Activated CD8-positive, alpha-beta T cell treated with anti-CD3 and anti-CD28 coated beads for 36 hours (primary cell): Measurements from ENCODE around the gene CDK15. TPM values are rescaled to one million over a fixed set of nuclear protein-coding genes. Genes with fewer than 3 reads are reported as not detected.

ENCODE experiments used
- ATAC-seq: fragments of 200-7000 bp; cut with Tn5 transposase; one replicate; pipeline ENCODE4 v1.10.0; 2021; ENCODE audit warnings: mild to moderate bottlenecking, moderate library complexity
- CTCF ChIA-PET: fragments of 350-600 bp; sonication (Branson Sonifier 250); formaldehyde crosslinking; loops from one replicate; lab custom pipeline; 2021; ENCODE audit warnings: antibody characterized with exemption; lab: Charles Lee
- POLR2A ChIA-PET: fragments of 350-600 bp; sonication (Branson Sonifier 250); formaldehyde crosslinking; loops from one replicate; lab custom pipeline; 2021; ENCODE audit warnings: antibody characterized with exemption; lab: Charles Lee
- DNase-seq: peaks from one replicate; pipeline ENCODE4 v3.0.0-alpha.2; 2020
- H3K27ac Mint-ChIP-seq: one replicate; pipeline ENCODE4 v1.8.0; 2021; ENCODE audit warnings: mild to moderate bottlenecking, mixed read lengths
- H3K27me3 Mint-ChIP-seq: one replicate; pipeline ENCODE4 v1.8.0; 2021; ENCODE audit warnings: mixed read lengths
- H3K36me3 Mint-ChIP-seq: one replicate; pipeline ENCODE4 v1.8.0; 2021; ENCODE audit warnings: low read depth, mixed read lengths
- H3K4me1 Mint-ChIP-seq: one replicate; pipeline ENCODE4 v1.8.0; 2021; ENCODE audit warnings: low read depth, mixed read lengths
- H3K4me3 Mint-ChIP-seq: one replicate; pipeline ENCODE4 v1.8.0; 2021; ENCODE audit warnings: mild to moderate bottlenecking, moderate library complexity, mixed read lengths
- H3K9me3 Mint-ChIP-seq: one replicate; pipeline ENCODE4 v1.8.0; 2021; ENCODE audit warnings: mixed read lengths
- intact Hi-C: fragments of 100-400 bp; cut with micrococcal nuclease; formaldehyde crosslinking; loops from one replicate; pipeline ENCODE4 v1.10.0; 2022
- total RNA-seq, 2 experiments: library from RNA; stranded (reverse); gene quantifications; one replicate each; pipeline ENCODE4 v1.2.3, GENCODE V29; 2021
- TF ChIP-seq, protein P1 (sequence below): fragments of 200-600 bp; IDR thresholded peaks from one replicate; pipeline ENCODE4 v1.8.0; 2022; ENCODE audit warnings: antibody characterized with exemption, mild to moderate bottlenecking

Gene CDK15
- total RNA-seq, 2 experiments from 2014 or later: not detected

GRCh38 chr2:201892516-201892915, 86.2 kb downstream of the CDK15 start:
- TF ChIP-seq, protein P1, sequence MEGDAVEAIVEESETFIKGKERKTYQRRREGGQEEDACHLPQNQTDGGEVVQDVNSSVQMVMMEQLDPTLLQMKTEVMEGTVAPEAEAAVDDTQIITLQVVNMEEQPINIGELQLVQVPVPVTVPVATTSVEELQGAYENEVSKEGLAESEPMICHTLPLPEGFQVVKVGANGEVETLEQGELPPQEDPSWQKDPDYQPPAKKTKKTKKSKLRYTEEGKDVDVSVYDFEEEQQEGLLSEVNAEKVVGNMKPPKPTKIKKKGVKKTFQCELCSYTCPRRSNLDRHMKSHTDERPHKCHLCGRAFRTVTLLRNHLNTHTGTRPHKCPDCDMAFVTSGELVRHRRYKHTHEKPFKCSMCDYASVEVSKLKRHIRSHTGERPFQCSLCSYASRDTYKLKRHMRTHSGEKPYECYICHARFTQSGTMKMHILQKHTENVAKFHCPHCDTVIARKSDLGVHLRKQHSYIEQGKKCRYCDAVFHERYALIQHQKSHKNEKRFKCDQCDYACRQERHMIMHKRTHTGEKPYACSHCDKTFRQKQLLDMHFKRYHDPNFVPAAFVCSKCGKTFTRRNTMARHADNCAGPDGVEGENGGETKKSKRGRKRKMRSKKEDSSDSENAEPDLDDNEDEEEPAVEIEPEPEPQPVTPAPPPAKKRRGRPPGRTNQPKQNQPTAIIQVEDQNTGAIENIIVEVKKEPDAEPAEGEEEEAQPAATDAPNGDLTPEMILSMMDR: no peak
- Mint-ChIP-seq H3K9me3 (no peaks in the 10 kb centered on the region), H3K4me1 (no peaks in the 10 kb centered on the region), H3K27ac (no peak overlapping the region), H3K27me3 (peaks cover 11% of the 10 kb centered on the region), H3K36me3 (no peaks in the 10 kb centered on the region), H3K4me3 (no peak overlapping the region)
- intact Hi-C loops: no loop called here
- ATAC-seq (no peak), DNase-seq (no peak)
- ChIA-PET CTCF (interaction anchor here (0.6 to 0.9 kb wide), 2 partner anchors 32 to 41 kb away, joined by 3 read pairs; no protein-coding TSS in a partner anchor), POLR2A (no interaction called here)

DNA sequence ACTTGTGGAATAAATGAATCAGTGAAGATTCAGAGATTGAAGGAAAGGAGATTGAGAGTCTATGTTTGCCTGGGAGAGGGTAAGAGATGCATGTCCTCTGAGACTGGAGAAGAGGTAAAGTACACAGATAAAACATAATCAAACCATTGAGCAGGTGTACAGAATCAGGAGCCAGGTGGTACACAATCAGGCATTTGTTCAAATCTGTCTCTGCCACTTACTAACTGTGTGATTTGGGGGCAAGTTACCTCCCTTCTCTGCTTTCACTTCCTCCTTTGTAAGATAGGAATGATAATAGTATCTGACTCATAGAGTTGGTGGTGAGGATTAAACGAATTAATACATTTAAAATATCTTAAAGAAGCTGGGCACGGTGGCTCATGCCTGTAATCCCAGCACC, 94.0 kb downstream of the CDK15 start:
- no peaks in the 10 kb centered on the region for H3K9me3 Mint-ChIP-seq
- POLR2A ChIA-PET: no interaction called here
- ATAC-seq: no peak

GRCh38 chr2:201901786-201902185, 95.4 kb downstream of the CDK15 start:
- peak; percentile 16 for DNase-seq
- no peaks in the 10 kb centered on the region for H3K4me1 Mint-ChIP-seq
- H3K27me3 Mint-ChIP-seq: peaks cover 17% of the 10 kb centered on the region
- no peaks in the 10 kb centered on the region for H3K9me3 Mint-ChIP-seq
- peak; percentile 53 for ATAC-seq
- TF ChIP-seq, protein P1: no peak
- POLR2A ChIA-PET: no interaction called here
- no peaks in the 10 kb centered on the region for H3K36me3 Mint-ChIP-seq
- CTCF ChIA-PET: no interaction called here
- H3K4me3 Mint-ChIP-seq: peak overlapping the region; percentile 44
- intact Hi-C loops: no loop called here
- H3K27ac Mint-ChIP-seq: peak overlapping the region; percentile 11

More for the DNA sequence above, 94.0 kb downstream of the CDK15 start:
- Mint-ChIP-seq H3K4me1 (no peaks in the 10 kb centered on the region), H3K27ac (no peak overlapping the region), H3K4me3 (no peak overlapping the region), H3K27me3 (peaks cover 14% of the 10 kb centered on the region), H3K36me3 (no peaks in the 10 kb centered on the region)
- CTCF ChIA-PET: no interaction called here
- TF ChIP-seq, protein P1: no peak
- intact Hi-C loops: no loop called here
- DNase-seq: no peak

DNA sequence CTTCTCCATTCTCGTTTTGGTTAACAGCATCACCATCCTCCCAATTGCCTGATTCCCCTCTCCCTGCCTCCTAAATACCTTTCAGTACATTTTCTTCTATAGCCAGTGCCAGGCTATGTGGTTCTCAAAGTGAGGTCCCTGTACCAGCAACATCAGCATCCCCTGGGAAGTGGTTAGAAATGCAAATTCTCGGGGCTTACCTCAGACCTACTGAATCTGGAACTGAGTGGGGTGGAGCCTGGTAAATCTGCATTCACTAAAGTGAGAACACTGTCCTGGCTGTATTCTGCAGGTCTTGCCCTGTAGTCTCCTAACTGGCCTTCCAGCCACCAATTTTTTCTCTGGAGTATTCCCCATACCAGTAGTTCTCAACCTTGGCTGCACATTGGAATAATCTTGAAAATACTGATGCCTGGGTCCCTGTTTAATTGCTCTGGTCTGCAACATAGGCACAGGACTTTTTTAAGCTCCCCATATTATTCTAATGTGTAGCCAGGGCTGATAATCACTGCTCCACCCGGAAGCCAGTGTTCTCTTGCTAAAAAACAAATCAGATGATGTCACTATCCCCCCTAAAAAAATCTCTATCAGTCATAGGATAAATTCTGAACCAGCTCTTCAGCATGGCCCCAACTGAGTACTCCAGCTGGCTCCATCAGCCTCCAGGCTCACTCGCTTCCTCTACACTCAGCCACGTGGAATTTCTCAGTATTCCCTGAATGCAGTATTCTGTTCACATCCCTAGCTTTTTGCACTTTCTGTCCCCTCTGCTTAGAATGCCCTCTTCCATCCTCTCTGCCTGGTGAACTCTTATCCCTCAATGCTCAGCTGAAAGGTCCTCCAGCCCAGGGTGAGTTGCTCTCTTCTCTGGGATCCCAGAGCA, 98.4 kb downstream of the CDK15 start:
- ATAC-seq (no peak), DNase-seq (no peak)
- Mint-ChIP-seq H3K9me3 (no peaks in the 10 kb centered on the region), H3K4me3 (no peak overlapping the region), H3K36me3 (no peaks in the 10 kb centered on the region), H3K27me3 (peaks cover 15% of the 10 kb centered on the region), H3K4me1 (peaks cover 3% of the 10 kb centered on the region), H3K27ac (no peak overlapping the region)
- ChIA-PET CTCF (interaction anchor here (0.9 kb wide), 1 partner anchor 21 kb away, joined by 3 read pairs; no protein-coding TSS in a partner anchor), POLR2A (no interaction called here)
- intact Hi-C loops: no loop called here
- TF ChIP-seq, protein P1: no peak
